Stimulated activated CD4-positive, alpha-beta T cell treated with anti-CD3 and anti-CD28 coated beads, Interleukin-1b, Interleukin-23, amount 100 ng/mL, for 1 hour (primary cell): Measurements from ENCODE around the gene SH2B2.
"Not testable (repeated sequence)": the region's sequence is repeated elsewhere in the genome, so short reads cannot be mapped to it uniquely, and the experiment has no call there.

Experiments
- DNase-seq, 2 donors: peaks; one replicate each; pipeline ENCODE4 v3.0.0-alpha.2; 2020; ENCODE audit warnings: low read depth in 2 of 2

Gene SH2B2

GRCh38 chr7:102287111-102287980, 678 bp downstream of the SH2B2 start:
- DNase-seq, result no peak

GRCh38 chr7:102287981-102288278, 1.3 kb downstream of the SH2B2 start:
- no peak for DNase-seq

GRCh38 chr7:102288285-102288930, 1.7 kb downstream of the SH2B2 start:
- no peak for DNase-seq

GRCh38 chr7:102289057-102289456, 2.4 kb downstream of the SH2B2 start:
- DNase-seq, result no peak

GRCh38 chr7:102291056-102291915, 4.6 kb downstream of the SH2B2 start:
- DNase-seq, result no peak

GRCh38 chr7:102291916-102292267, 5.2 kb downstream of the SH2B2 start:
- DNase-seq, result no peak

- DNase-seq, result no peak
Observed at GRCh38 chr7:102292813-102293798, 6.4 kb downstream of the SH2B2 start.

- no peak for DNase-seq
Observed at GRCh38 chr7:102294589-102294988, 7.9 kb downstream of the SH2B2 start.

GRCh38 chr7:102295346-102296178, 8.9 kb downstream of the SH2B2 start:
- DNase-seq, result no peak

GRCh38 chr7:102296179-102296438, 9.4 kb downstream of the SH2B2 start:
- no peak for DNase-seq

GRCh38 chr7:102296514-102296913, 9.8 kb downstream of the SH2B2 start:
- no peak for DNase-seq

GRCh38 chr7:102297487-102298218, 11.0 kb downstream of the SH2B2 start:
- no peak for DNase-seq

GRCh38 chr7:102300643-102301221, 14.1 kb downstream of the SH2B2 start:
- DNase-seq, result no peak

- DNase-seq, result not testable (repeated sequence)
Observed at GRCh38 chr7:102301367-102301766, 14.7 kb downstream of the SH2B2 start.

- no peak for DNase-seq
Observed at GRCh38 chr7:102302025-102302424, 15.4 kb downstream of the SH2B2 start.

GRCh38 chr7:102303669-102304422, 17.2 kb downstream of the SH2B2 start:
- DNase-seq, result no peak

GRCh38 chr7:102304668-102305067, 18.0 kb downstream of the SH2B2 start:
- no peak for DNase-seq

- no peak for DNase-seq
Observed at GRCh38 chr7:102305414-102306268, 19.0 kb downstream of the SH2B2 start.
